AG10803 (cell line): ENCODE measurements around the gene PHF20.

ENCODE experiments used
- DNase-seq: peaks from one replicate; pipeline ENCODE4 v3.0.0; 2010; ENCODE audit warnings: low read depth
- H3K4me3 ChIP-seq: 2 replicates; pipeline ENCODE4 v1.5.1; 2011; ENCODE audit warnings: mild to moderate bottlenecking, low read length, control low read depth
- TF ChIP-seq, protein P1 (sequence below): conservative IDR thresholded peaks from 2 replicates; pipeline ENCODE4 v1.5.1; 2011; ENCODE audit warnings: mild to moderate bottlenecking, low read length, control low read depth, inconsistent platforms

The PHF20 gene

DNA sequence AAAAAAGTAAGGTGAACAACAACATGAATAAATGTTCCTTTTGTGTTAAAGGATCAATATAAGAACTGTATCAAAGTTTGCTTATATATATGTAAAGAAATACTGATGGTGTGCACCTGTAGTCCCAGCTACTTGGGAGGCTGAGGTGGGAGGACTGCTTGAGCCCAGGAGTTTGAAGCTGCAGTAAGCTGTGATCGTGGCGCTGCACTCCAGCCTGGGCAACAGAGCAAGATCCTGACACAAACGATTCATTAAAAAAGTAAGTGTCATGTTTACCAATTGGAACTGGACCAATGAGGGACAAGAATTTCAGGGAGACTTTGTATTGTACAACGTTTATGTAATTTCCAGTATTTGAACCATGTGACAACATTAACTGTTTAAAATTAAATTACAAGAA is 5.0 kb upstream of the PHF20 start:
- no peak for DNase-seq
- TF ChIP-seq, protein P1, sequence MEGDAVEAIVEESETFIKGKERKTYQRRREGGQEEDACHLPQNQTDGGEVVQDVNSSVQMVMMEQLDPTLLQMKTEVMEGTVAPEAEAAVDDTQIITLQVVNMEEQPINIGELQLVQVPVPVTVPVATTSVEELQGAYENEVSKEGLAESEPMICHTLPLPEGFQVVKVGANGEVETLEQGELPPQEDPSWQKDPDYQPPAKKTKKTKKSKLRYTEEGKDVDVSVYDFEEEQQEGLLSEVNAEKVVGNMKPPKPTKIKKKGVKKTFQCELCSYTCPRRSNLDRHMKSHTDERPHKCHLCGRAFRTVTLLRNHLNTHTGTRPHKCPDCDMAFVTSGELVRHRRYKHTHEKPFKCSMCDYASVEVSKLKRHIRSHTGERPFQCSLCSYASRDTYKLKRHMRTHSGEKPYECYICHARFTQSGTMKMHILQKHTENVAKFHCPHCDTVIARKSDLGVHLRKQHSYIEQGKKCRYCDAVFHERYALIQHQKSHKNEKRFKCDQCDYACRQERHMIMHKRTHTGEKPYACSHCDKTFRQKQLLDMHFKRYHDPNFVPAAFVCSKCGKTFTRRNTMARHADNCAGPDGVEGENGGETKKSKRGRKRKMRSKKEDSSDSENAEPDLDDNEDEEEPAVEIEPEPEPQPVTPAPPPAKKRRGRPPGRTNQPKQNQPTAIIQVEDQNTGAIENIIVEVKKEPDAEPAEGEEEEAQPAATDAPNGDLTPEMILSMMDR, result no peak
- H3K4me3 ChIP-seq, result no peak overlapping the region

DNA sequence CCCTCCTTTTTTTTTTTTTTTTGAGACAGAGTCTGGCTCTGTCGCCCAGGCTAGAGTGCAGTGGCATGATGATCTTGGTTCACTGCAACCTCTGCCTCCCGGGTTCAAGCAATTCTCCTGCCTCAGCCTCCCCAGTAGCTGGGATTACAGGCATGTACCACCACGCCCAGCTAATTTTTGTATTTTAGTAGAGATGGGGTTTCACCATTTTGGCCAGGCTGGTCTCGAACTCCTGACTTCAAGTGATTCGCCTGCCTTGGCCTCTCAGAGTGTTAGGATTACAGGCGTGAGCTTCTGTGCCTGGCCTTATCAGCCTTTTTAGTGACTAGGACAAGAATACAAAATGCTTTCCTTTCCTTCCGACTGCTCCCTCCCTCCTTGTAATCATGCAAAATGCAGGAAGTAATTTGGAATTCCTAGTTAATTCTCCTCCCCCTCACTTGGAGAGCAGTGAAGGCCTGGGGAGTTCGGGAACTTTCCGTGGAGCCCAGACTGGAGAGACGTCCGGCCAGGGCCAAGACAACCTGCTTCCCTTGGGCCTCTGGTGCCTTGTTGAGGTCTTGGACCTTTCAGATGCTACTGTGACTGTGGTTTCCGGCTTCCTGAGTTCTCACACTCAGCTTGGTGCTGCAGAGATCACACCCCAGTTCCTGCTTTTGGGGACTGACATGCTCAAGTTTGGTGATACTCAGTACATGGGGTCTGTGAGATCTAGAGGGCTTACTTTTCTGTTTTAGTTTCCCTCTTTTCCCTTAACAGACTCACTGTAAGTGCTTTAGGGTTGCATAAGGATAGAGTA is 3.9 kb upstream of the PHF20 start:
- no peak overlapping the region for H3K4me3 ChIP-seq
- TF ChIP-seq, protein P1, result no peak
- peak; percentile 44 for DNase-seq

DNA sequence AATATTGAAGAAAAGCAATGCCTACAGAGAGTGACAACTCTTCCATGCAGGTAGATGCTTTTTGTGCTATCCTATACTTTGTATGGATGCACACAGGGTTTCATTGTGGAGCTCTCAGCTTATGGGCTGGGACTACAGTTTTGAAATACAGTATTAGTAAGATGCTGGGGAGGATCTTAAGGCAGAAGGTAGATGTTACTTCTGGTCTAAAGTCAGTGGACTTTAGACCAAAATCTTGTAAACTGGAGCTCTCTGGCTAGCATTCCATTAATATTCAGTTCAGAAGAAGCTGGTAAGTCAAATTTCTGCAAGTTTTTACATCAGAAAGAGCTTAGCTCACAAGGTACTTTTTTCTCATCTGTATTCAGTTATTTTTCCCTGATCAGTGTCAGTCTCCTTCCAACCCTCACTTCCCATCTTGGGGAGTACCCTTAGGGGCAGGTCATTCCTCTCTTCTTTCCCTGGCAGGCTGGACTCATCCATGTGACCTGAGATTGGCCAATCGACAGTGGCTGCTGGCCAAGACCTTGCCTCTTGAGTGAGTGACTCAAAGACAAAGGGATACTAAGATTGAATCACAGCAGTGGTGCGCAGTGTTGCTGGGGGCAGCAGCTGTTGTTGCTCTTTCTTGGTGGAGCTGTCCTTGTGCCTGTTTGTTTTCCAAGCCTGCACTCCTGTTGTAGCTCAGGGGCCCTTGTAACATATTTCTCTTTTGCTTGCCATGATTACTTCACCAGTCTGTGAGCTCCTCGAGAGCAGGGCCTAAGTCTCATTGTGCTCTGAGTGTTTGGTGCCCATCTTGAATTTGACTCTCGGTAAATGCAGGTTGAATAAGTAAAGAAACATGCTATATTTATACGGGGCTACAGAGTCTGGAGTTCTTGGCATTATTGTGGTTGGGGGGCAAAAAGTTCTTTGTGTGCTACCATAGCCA is 2.8 kb upstream of the PHF20 start:
- peak; percentile 99 for DNase-seq
- TF ChIP-seq, protein P1, result no peak

DNA sequence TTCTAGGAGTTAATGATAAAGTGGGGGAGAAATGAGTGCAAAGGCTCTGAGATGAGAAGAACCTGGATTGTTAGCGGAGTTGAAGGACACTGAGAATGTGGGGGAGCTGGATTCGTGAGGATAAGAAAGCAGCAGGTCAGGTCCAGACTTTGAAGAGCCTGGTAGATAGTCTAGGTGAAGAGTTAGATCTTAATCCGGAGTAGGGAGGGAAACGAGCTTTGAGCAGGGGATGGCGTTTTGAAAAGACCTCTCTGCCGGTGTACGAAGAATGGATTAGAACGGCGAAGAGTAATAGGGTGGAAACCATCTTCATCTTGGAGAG is 487 bp upstream of the PHF20 start:
- TF ChIP-seq, protein P1, result no peak
- peak overlapping the region; percentile 53 for H3K4me3 ChIP-seq
- DNase-seq, result no peak

More for the DNA sequence above, 2.8 kb upstream of the PHF20 start:
- H3K4me3 ChIP-seq, result no peak overlapping the region

DNA sequence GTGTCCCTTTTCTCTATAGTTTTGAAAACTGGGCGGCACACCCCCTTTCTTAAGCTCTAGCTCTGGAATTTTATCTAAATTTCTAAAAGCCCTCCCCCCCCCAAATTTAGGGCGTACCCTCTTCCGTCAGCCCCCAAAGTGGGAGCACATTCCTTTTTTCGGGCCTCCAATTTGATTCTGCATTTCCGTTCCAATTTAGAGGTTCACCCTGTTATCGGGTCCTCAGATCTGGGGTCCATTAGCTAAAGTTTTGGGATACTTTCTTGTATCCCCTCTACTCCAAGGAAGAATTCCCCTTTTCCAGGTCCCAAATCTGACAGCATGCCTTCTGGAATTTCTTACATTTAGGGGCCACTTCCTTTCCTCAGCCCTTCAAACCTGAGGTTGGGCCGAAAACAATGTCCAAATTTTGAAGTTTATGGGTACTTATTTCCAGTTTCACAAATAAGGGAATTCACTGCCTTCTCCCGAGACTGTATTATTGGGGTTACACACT is 796 bp downstream of the PHF20 start:
- TF ChIP-seq, protein P1, result no peak
- H3K4me3 ChIP-seq, result peak overlapping the region; percentile 94
- DNase-seq, result no peak

DNA sequence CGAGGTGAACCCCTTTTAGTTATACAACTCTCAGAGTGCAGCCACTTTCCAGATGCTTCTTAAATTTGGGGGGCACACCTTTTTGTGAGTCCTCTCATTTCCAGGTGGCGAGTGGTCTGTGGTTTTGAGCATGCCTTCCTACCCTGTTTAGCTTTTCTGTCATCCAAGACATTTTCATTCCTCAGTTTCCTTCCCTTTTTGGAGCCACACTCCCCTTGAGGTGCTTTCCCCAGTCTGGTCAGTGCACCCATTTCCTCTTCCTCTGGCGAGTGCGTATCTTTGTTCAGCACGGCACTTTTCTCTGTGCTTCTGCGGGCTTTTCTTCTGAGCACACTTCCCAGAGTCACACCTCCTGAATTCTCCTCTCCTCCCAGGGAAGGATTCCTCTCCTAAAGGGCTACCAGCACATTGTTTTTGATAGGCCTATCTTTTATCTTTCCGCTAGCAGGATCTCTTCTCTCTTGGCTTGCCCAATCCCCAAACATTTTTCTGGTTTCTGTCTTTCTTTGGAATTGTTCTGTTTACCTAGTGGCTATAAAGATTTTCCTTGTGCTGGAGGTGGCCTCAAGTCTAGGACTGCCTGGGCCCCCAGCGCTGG is 1.4 kb downstream of the PHF20 start:
- H3K4me3 ChIP-seq, result peak overlapping the region; percentile 94
- DNase-seq, result no peak
- TF ChIP-seq, protein P1, result no peak
